BE2C (cell line): ENCODE data around the gene KIF18B. TPM values are rescaled to one million over a fixed set of nuclear protein-coding genes. Genes with fewer than 3 reads are reported as not detected.
A peak's percentile ranks its signal among the peaks of the same experiment; 100 is the strongest.

ENCODE experiments used
- DNase-seq: peaks from one replicate; pipeline ENCODE4 v3.0.0-alpha.2; 2020
- H3K27me3 ChIP-seq: fragments of 250-450 bp; sonication (Bioruptor Pico); 2 replicates; pipeline ENCODE4 v1.5.1; 2020; ENCODE audit warnings: mild to moderate bottlenecking
- H3K36me3 ChIP-seq: fragments of 250-450 bp; sonication (Bioruptor Pico); 2 replicates; pipeline ENCODE4 v1.5.1; 2020; ENCODE audit warnings: mild to moderate bottlenecking
- H3K4me1 ChIP-seq: fragments of 250-450 bp; sonication (Bioruptor Pico); 2 replicates; pipeline ENCODE4 v1.5.1; 2020
- H3K4me3 ChIP-seq: 2 replicates; pipeline ENCODE4 v1.5.1; 2011; ENCODE audit warnings: low read depth, low read length
- H3K9me3 ChIP-seq: fragments of 250-450 bp; sonication (Bioruptor Pico); 2 replicates; pipeline ENCODE4 v1.5.1; 2020
- polyA plus RNA-seq: library from polyadenylated mRNA; unstranded; fragments of >200 nt; gene quantifications from one replicate; pipeline ENCODE4 v1.2.1, GENCODE V29; 2012; ENCODE audit warnings: low read depth, missing spikeins; ENCODE audit not compliant: insufficient read length, insufficient read depth
- TF ChIP-seq, protein P1 (sequence below): IDR thresholded peaks from 2 replicates; pipeline ENCODE4 v1.5.1; 2012; ENCODE audit warnings: mild to moderate bottlenecking, low read depth, low read length

The KIF18B gene
- polyA plus RNA-seq: 13.3 TPM

DNA sequence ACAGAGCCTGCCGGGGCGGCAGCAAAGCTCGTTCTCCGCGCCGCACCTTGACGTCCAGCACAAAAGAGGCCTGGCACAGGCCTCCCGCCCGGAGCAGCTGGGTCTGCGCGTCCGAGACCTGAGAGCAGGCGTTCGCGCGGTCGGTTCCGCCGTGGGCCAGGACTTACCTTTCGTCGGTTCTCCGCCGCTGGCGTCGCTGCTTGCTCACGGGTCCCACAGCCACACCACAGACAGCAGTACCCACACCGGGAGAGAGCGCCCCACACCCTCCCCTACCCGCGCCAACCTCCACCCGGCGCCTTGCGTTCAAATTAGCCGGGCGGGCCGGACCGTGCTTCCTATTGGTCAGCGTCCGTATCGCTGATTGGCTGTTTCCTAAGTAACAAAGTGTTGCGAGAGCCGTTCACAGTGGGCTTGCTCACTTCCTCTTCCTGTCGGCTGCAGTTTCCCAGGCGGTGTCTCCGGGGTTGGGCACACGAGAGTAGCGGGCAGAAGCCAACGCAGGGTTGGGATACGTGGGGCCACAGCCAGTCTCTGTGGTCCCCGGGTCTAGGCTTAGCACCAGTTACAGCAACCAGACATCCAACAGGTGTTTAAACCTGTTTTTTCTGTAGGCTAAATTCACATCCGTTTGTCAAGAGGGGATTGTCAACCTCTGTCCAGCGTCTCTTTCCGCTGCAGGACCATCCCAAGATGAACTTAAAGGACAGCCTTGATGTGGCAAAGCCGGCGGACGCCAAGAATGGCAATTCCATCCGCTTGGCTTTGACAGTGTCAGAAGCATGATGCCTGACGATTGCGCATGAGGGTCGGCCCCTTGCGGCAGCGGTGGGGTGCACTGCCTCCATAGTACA is at the start of gene KIF18B:
TSS of gene KIF18B (minus strand) at position 313 of the 854 bp plus-strand sequence. CDS start 11,429 bp downstream, outside the sequence.
- Histone ChIP-seq H3K9me3 (no peaks in the 10 kb centered on the region), H3K4me3 (peak within 1 kb of the TSS; percentile 95), H3K27me3 (no peaks in the 10 kb centered on the region), H3K36me3 (peaks cover 26% of the 10 kb centered on the region), H3K4me1 (no peaks in the 10 kb centered on the region; the same call in 1 of the 2 replicates)
- DNase-seq: peak; percentile 97
- TF ChIP-seq, protein P1, sequence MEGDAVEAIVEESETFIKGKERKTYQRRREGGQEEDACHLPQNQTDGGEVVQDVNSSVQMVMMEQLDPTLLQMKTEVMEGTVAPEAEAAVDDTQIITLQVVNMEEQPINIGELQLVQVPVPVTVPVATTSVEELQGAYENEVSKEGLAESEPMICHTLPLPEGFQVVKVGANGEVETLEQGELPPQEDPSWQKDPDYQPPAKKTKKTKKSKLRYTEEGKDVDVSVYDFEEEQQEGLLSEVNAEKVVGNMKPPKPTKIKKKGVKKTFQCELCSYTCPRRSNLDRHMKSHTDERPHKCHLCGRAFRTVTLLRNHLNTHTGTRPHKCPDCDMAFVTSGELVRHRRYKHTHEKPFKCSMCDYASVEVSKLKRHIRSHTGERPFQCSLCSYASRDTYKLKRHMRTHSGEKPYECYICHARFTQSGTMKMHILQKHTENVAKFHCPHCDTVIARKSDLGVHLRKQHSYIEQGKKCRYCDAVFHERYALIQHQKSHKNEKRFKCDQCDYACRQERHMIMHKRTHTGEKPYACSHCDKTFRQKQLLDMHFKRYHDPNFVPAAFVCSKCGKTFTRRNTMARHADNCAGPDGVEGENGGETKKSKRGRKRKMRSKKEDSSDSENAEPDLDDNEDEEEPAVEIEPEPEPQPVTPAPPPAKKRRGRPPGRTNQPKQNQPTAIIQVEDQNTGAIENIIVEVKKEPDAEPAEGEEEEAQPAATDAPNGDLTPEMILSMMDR: peak; percentile 18; the same call in 1 of the 2 replicates

DNA sequence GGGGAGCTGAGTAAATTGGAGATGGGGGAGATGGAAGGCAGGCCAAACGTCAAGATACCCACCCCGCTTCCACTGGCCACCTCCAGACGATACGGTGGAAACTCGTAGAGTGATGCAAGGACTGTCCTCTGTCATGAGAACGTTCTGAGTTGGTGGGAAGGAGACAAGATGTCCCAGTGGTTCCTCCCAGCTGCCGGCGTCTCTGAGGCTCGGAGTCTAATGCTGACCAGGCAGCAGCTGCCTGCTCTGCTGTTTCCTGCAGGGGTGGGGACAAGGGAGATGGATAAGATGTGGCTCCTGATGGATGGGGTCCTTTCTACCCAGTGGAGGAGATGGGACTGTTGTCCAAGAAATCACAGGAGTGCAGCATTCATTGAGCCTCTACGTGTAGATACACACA is 48.7 kb upstream of the KIF18B start:
- Histone ChIP-seq H3K4me1 (peaks cover 7% of the 10 kb centered on the region), H3K27me3 (no peaks in the 10 kb centered on the region), H3K36me3 (no peaks in the 10 kb centered on the region), H3K9me3 (no peaks in the 10 kb centered on the region), H3K4me3 (no peak overlapping the region)
- DNase-seq: no peak
- TF ChIP-seq, protein P1: no peak

DNA sequence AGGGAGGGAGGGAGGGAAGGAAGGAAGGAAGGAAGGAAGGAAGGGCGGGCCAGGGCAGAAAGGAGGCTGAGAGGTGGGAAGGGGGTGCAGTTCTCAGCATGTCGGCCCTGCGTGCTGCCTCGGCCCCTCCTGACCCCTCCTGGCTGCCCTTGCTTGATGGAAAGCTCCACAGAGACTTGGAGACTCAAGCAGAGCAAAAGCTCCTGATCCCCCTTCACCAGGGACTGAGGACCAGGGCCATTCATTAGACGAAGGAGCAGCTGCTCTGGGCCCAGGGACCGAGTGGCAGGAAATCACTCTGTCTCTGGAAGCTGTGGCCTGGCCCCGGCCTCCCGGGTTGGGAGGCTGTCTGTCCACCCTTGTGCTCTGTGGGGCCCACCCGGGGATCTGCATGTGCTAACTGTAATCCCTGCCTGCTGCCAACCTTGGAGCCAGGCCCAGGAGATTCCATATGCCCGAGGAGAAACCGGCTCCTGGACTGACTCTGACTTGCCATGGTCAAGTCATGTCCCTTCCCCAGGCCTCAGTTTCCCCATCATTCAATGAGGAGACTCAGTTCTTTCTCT is 47.9 kb upstream of the KIF18B start:
- TF ChIP-seq, protein P1: no peak
- Histone ChIP-seq H3K27me3 (no peaks in the 10 kb centered on the region), H3K36me3 (no peaks in the 10 kb centered on the region), H3K9me3 (no peaks in the 10 kb centered on the region), H3K4me3 (no peak overlapping the region), H3K4me1 (peaks cover 7% of the 10 kb centered on the region)
- no peak for DNase-seq

DNA sequence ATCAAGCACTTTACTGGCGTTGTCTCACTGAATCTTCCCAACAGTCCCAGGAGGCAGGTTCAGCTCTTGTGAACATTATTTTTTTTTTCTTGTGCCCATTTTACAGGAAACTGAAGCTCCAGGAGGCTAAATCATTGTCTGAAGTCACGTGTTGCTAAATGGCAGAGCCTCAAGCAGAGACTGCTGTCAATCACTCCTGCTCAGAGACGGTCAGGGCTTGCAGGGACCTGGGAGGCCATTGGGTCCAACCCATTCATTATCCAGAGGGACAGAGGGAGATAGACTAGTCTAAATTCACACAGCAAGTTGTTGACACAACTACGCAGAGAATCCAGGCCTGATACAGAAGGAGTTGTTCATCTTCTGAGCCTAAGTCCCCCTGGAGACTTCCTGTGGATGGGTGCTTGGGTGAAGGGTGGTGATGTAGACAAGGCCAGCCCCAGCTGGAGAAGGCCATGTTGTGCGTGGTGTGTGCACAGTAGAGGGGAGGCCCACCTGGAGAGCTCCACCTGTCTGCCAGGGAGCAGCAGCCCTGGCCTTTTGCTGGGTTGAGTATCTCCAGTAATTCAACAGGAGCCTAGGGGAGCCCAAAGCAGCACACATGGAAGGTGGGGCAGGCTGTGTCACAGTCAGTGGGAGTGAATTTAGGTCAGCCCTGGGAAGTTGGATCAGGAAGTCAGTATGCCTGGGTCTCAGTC is 44.8 kb upstream of the KIF18B start:
- H3K9me3 ChIP-seq: no peaks in the 10 kb centered on the region
- TF ChIP-seq, protein P1: no peak
- peaks cover 16% of the 10 kb centered on the region for H3K4me1 ChIP-seq
- no peak for DNase-seq
- no peaks in the 10 kb centered on the region for H3K36me3 ChIP-seq
- H3K27me3 ChIP-seq: no peaks in the 10 kb centered on the region
- H3K4me3 ChIP-seq: no peak overlapping the region

DNA sequence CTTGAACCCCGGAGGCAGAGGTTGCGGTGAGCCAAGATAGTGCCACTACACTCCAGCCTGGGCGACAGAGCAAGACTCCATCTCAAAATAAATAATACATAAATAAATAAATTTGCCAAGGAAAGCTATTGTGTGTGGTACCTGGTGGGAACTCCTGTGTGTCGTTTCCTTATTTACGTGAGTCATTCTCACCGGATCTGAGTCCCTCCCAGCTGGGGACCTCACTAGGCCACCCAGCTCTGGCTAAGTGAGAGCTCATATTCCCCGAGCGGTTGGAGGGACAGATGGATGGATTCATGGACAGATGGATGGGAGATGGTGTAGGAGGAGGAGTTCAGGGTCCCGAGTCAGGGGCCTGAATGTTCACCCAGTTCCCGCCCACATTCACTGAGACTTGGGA is 43.4 kb upstream of the KIF18B start:
- no peak for DNase-seq
- Histone ChIP-seq H3K4me3 (no peak overlapping the region), H3K36me3 (no peaks in the 10 kb centered on the region), H3K9me3 (no peaks in the 10 kb centered on the region), H3K4me1 (peaks cover 17% of the 10 kb centered on the region), H3K27me3 (no peaks in the 10 kb centered on the region)
- TF ChIP-seq, protein P1: no peak
